ENCODE data around the gene CPPED1.
A peak's percentile ranks its signal among the peaks of the same experiment; 100 is the strongest.

CPPED1 gene

GRCh38 chr16:12678983-12679382 lies 124.7 kb downstream of the CPPED1 start:
- no peak for DNase-seq

- no peak for DNase-seq
Measured at GRCh38 chr16:12677502-12677901, 126.2 kb downstream of the CPPED1 start.

GRCh38 chr16:12675852-12676251 lies 127.8 kb downstream of the CPPED1 start:
- DNase-seq = no peak

GRCh38 chr16:12675046-12675445 lies 128.6 kb downstream of the CPPED1 start:
- DNase-seq = no peak

- no peak for DNase-seq
Measured at GRCh38 chr16:12674524-12674923, 129.2 kb downstream of the CPPED1 start.

- no peak for DNase-seq
Measured at GRCh38 chr16:12674071-12674470, 129.6 kb downstream of the CPPED1 start.

- DNase-seq = no peak
Measured at GRCh38 chr16:12673466-12673865, 130.2 kb downstream of the CPPED1 start.

- DNase-seq = no peak
Measured at GRCh38 chr16:12672986-12673385, 130.7 kb downstream of the CPPED1 start.

GRCh38 chr16:12669908-12670307 lies 133.8 kb downstream of the CPPED1 start:
- no peak for DNase-seq

GRCh38 chr16:12667909-12668308 lies 135.8 kb downstream of the CPPED1 start:
- no peak for DNase-seq

GRCh38 chr16:12664164-12664733 lies 139.4 kb downstream of the CPPED1 start:
- no peak for DNase-seq

- peak; percentile 54 for DNase-seq
Measured at GRCh38 chr16:12661656-12662172, 142.0 kb downstream of the CPPED1 start.

GRCh38 chr16:12659871-12660270 lies 143.8 kb downstream of the CPPED1 start:
- DNase-seq = no peak

GRCh38 chr16:12658506-12658905 lies 145.2 kb downstream of the CPPED1 start:
- DNase-seq = no peak

GRCh38 chr16:12655537-12655936 lies 148.2 kb downstream of the CPPED1 start:
- DNase-seq = no peak

GRCh38 chr16:12653820-12654392 lies 149.8 kb downstream of the CPPED1 start:
- no peak for DNase-seq

GRCh38 chr16:12652924-12653323 lies 150.8 kb downstream of the CPPED1 start:
- no peak for DNase-seq

- no peak for DNase-seq
Measured at GRCh38 chr16:12651765-12652512, 151.7 kb downstream of the CPPED1 start.

GRCh38 chr16:12649356-12649755 lies 154.3 kb downstream of the CPPED1 start:
- no peak for DNase-seq

- DNase-seq = no peak
Measured at GRCh38 chr16:12646490-12647274, 157.0 kb downstream of the CPPED1 start.

- DNase-seq = no peak
Measured at GRCh38 chr16:12646098-12646489, 157.6 kb downstream of the CPPED1 start.

GRCh38 chr16:12643034-12643455 lies 160.6 kb downstream of the CPPED1 start:
- DNase-seq = no peak

- DNase-seq = no peak
Measured at GRCh38 chr16:12639044-12639443, 164.6 kb downstream of the CPPED1 start.
